ENCODE measurements around the gene SMOC2.

SMOC2 gene, protein sequence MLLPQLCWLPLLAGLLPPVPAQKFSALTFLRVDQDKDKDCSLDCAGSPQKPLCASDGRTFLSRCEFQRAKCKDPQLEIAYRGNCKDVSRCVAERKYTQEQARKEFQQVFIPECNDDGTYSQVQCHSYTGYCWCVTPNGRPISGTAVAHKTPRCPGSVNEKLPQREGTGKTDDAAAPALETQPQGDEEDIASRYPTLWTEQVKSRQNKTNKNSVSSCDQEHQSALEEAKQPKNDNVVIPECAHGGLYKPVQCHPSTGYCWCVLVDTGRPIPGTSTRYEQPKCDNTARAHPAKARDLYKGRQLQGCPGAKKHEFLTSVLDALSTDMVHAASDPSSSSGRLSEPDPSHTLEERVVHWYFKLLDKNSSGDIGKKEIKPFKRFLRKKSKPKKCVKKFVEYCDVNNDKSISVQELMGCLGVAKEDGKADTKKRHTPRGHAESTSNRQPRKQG

DNA sequence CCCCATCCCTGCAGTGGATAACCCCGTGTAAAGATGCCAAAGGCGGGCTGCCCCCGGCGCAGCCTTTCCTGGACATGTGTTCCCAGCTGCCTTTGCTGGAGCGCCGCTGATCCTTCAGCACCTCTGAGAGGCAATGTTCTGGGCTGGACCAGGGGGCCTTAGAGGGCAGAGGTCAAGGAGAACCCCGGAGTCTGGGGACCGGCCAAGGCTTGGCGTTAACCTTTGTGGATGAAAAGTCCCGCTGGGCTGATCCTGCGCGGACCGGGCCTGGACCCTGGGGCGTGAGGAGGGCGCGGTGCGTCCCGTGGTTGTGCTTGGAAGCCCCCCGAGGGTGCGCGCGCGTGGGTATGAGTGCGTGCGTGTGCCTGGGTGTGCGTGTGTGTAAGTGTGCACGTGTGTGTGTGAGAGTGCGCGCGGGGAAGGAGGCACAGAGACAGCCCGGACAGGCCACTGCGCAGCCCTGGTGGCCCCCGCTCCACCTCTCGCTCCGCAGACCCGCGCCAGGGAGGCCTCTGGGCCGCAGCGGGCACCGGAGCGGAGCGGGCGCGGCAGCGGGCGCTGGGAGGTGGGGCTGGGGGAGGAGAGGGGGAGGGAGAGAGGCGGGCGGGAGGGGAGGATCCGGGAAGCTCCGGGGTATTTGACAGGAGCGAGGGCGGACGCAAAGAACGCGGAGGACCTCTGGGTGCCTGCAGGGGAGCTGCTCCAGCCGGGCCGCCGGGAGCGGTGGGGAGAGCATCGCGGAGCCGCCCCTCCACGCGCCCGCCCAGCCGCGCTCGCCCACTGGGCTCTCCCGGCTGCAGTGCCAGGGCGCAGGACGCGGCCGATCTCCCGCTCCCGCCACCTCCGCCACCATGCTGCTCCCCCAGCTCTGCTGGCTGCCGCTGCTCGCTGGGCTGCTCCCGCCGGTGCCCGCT lies at the start of gene SMOC2:
Gene SMOC2 (plus strand): TSS at position 665 of the 914 bp plus-strand sequence. CDS start 187 bp downstream, at position 852.
- no peak for DNase-seq (ENCODE audit: low read depth in 2 of 2)

DNA sequence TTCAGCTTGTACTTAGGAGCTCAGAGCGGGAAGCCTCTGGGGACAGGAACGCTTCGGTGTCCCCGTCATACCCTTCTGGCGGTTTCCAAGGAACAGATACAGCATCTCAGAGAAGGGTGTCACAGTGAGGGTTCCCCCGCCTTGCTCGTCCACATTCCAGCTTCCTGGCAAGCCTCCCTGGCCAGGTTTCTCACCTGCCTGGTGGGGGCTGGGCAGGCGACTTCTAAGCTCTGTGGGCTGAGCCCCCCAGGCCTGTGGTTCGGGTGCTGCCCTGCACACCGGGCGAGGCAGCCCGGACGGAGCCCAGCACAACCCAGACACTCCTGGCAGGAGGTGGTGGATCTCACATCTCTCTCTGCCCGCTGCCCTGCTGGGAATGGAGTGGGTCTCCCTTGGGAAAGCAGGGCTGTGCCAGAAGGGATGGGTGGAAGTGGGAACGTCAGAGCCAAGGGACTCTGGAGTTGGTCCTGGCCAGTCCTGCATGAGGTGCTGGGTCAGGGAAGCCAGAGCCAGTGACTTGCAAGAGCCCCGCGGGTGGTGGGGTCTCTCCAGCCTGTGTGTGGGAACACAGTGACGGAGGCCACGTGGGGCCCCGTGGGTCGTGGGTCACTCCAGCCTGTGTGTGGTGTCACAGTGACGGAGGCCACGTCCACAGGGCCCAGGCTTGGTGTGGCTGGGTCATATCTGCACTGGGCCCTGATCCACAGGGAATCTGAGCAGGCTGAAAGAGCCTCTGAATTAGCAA lies 47.7 kb upstream of the SMOC2 start:
- DNase-seq (ENCODE audit: low read depth in 2 of 2), result no peak

DNA sequence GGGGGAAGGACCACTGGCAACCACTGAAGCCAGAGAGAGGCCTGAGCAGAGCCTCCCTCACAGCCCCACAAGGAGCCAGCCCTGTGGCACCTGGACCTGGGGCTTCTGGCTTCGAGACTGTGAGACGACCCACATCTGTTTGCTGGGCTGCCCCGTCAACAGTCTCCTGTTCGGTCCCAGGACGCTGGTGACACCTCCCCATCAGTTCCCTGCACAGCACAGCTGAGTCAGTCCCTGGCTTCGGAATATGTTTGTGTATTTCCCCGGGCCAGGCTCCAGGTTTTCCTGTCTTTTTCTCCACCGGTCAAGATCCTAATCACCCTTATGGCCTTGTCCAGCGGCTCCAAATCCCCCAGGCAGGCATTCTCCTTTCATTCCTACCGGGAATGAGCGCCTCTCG lies 46.4 kb upstream of the SMOC2 start:
- no peak for DNase-seq (ENCODE audit: low read depth in 2 of 2)

DNA sequence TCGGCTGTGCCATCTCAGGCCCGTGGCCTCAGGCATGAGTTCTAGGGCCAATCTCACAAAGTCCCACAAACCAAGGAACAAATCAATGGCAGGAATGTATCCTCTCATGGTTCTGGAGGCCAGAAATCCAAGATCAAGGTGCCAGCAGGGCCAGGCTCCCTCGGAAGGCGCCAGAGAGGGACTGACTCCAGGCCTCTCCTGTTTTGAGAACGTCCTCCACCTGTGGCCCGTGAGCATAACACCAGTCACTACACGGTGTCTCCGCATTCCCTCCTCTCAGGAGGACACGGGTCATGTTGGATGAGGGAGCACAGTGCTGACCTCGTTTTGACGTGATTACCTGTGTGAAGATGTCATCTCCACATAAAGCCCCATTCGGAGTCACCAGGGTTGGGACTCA lies 45.0 kb upstream of the SMOC2 start:
- DNase-seq (ENCODE audit: low read depth in 2 of 2), result no peak

DNA sequence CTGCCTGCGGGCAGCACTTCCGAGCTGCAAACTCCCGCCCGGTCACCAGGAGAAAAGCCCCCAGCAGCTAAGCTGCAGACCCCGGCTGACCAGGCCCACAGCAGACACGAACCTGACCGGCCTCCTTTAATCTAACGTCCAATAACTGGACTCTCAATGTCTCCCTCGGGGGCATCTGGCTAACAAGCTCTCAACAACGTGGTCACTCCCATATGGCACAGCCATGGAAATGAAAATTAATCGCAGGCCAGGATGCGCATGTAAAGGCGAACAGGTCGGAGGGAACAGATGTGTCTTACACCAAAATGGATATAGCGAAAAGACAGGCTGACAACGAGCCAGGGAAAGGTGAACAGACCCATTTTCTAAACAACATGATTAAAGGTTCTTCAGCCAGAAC lies 44.4 kb upstream of the SMOC2 start:
- no peak for DNase-seq (ENCODE audit: low read depth in 2 of 2)

DNA sequence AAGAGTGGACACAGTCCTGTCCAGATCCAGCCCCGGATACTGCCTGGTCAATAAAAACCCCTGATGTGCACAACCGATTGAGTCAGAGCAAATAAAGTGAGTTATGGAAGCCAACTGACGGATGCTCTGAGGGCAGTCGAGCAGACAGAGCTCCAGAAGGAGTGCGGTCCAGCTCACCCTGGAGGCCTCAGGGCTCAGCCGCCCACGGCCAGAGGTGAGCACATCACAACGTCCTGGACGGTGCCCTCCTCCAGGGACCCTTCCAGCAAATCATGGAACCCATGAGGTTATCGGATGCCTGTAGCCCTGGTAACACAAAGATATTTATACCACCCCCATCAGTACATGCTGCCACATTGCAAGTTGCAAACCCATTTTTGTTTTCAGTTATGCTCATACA lies 44.0 kb upstream of the SMOC2 start:
- DNase-seq (ENCODE audit: low read depth in 2 of 2), result no peak

DNA sequence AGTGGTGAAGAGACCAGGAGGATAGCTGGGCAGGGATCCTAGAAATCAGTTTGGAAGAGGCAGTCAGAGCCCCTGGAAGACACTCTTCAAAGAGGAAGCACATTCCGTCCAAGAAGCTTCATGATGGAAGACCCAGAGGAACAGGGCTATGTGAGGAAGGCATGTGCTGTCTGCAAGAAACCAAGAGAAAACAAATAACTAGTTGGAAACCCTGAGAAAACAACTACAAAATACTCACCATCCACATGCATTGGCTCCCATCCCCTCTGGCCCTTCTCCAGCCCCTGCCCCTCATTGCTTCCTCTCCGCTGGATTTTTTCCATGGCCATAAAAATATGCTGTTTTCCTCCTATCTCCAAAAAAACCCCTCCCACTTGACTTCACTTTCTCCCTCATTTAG lies 40.9 kb upstream of the SMOC2 start:
- no peak for DNase-seq (ENCODE audit: low read depth in 2 of 2)

DNA sequence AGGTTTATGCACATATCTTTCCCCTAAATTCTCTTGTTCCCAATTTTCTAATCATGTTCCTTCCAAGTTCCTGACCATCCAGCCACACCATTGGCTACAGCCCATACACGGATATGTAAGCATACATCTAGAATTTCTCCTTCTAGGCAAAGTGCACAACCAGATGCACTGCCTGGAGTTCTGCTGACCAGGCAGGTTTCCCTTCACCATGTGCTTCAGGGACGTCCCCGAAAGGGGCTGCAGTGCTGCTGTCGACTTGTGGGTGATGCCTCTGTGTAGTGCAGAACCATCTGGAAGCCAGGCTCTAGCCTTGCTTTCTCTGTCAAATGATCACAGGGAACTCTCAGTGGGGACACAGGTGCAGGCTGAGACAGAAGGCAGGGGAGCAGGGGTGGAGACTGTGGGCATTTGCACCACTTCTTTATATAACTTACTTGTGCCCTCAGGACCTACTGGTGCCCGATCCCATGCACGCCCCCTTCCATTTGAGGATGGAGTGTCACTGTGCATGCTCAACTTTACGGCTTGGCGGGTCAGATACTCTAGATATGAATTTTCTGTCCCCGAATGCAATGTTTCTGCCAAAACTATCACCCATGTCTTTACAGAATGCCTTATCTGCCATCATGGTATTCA lies 37.5 kb upstream of the SMOC2 start:
- DNase-seq (ENCODE audit: low read depth in 2 of 2), result no peak

DNA sequence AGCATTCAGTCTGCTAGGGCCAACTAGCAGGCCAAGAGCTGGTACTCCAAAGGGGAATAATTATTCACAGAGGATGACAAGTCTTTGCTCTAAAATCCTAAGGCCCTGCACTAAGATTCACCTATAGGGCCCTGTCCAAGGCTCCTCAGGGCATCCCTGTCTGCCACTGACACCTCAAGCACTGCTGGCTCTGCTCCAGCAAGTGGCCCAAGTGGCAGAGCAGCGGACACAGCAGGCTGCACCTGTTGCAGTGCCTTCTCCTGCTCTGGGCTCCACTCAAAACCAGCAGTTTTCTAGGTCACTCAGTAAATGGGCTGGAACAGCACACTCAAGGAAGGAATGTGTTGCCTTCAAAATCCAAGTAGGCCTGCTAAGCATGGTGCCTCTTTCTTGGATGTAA lies 36.4 kb upstream of the SMOC2 start:
- DNase-seq (ENCODE audit: low read depth in 2 of 2), result no peak

DNA sequence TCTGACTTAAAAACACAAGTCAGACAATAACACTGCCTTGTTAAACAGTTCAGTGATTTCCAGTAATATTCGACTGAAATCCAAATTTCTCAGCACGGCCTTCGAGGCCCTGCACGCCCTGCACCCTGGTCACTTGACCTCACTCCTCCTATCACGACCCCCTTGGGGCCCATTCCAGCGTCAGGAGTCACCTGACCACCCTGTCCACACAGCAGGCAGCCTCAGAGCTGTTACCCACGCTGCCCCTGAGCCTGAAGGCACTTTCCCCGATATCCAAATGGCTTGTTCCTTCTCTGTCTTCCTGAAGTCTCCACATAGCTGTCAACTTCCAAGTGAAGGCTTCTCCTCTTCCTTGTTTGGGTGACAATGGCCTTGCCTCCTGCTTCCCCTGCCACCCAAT lies 33.1 kb upstream of the SMOC2 start:
- no peak for DNase-seq (ENCODE audit: low read depth in 2 of 2)

DNA sequence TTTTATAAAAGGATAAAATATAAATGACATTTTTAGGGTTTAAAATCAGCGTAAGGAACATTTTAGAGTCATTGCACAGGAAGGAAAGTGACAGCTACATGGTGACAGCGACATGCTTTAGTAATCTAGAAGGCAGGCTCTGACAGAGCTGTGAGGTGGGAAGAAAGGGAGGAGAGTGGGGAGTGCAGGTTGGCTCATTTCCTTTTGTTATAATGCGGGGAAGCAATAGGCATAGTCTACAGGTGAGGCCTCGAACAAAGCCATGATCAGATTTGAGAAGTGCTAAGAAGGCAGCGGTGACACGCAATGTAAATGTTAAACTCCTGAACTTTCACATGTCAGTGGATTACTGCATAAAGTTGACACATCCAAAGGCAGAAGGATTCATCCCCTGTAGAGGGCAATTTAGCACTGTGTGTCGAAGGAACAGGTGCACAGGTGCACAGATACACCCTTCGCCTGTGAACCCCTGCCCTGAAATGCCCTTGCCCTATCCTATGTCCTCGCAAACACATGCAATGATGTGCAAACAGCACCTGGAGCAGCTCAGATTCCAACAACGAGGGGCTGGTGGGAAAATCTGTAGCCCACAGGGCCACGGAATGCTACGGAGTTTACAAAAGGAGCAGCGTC lies 32.4 kb upstream of the SMOC2 start:
- no peak for DNase-seq (ENCODE audit: low read depth in 2 of 2)

DNA sequence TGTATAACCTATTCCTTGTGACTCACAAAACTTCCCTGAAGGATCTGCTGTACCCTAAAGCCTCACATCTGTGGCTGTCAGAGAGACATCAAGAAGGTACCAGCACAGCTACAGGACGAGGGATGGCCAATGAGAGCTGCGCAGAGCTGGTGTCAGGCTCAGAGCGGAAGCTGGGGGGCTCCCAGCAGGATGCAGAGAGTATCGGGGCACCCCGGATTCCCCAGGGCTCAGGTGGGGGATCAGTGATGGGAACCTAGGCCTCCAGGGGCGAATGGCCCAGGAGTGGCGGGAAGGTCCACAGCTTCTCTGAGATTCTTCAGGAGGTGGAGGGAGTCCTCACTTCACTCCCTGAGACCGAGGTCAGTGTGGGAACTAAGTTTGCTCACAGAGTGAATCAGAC lies 30.9 kb upstream of the SMOC2 start:
- no peak for DNase-seq (ENCODE audit: low read depth in 2 of 2)

DNA sequence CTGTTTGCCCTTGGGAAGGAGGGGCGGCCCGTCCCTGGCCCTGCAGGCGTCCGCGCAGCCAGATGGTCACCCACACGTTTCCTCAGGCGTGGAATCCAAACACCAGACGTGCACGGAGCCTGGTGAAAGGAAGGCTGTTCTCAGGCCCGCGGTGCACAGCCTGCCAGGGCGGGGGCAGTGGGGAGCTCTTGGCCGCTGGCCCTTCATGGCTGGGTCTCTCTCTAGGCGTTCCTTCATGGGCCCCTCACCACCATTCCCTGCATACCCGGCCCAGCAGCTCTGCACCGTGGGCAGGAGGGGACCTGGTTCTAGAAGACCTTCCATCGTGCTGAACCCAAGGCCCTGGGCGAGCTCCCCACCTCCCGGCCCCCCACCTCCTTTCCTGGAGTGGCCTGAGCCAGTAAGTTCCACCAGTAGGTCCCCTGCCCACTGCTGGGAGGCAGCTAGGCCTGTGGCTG lies 30.4 kb upstream of the SMOC2 start:
- DNase-seq (ENCODE audit: low read depth in 2 of 2), result no peak

DNA sequence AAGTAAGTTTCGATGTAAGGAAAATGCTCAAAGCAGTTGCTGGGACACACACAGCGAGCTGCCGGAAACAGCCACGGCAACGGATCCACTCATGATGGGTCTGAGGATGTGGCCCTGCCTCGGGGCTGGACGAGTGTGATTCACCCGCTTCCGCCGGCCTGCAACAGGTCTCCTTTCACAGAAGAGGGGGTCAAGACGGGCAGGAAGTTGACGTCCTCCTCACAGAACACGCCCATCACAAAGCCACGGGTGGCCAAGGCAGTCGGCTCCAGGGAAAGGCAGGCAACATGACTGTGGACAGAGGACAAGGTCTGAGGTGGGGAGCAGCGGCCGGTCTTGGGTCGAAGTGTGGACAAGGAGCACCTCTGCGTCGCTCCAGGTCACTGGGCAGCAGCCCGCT lies 29.9 kb upstream of the SMOC2 start:
- DNase-seq (ENCODE audit: low read depth in 2 of 2), result no peak

DNA sequence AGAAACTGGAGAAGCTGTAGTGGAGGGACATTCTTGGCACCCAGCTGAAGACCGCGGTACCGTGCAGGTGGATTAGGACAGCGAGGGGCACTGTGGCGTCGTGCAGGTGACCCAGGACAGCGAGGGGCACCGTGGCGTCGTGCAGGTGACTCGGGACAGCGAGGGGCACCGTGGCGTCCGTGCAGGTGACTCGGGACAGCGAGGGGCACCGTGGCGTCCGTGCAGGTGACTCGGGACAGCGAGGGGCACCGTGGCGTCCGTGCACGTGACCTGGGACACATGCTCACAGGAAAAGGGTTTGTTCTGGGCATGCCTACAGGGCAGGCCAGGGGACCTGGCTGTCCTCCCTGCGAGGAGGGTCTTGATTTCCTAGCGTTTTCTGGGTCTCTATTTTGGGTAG lies 29.2 kb upstream of the SMOC2 start:
- no peak for DNase-seq (ENCODE audit: low read depth in 2 of 2)

DNA sequence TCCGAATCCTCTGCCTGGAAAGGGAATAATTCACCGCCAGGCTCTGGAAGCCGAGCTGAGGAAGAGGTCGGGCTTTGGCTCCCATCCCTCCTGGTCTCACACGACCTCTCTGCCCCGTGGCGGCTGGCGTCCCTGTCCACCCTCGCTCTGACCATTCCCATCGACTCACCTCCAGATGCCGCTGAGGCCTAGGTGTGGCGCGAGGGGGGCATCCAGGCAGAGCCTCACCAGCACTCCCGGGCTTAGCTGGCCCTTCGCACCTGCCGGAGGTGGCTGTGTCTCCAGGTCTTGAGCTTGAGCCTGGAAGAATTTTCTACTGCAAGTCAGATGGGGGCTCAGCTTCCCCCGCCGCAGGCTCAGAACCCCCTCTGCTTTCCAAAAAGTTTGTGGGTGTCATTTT lies 28.5 kb upstream of the SMOC2 start:
- no peak for DNase-seq (ENCODE audit: low read depth in 2 of 2)

DNA sequence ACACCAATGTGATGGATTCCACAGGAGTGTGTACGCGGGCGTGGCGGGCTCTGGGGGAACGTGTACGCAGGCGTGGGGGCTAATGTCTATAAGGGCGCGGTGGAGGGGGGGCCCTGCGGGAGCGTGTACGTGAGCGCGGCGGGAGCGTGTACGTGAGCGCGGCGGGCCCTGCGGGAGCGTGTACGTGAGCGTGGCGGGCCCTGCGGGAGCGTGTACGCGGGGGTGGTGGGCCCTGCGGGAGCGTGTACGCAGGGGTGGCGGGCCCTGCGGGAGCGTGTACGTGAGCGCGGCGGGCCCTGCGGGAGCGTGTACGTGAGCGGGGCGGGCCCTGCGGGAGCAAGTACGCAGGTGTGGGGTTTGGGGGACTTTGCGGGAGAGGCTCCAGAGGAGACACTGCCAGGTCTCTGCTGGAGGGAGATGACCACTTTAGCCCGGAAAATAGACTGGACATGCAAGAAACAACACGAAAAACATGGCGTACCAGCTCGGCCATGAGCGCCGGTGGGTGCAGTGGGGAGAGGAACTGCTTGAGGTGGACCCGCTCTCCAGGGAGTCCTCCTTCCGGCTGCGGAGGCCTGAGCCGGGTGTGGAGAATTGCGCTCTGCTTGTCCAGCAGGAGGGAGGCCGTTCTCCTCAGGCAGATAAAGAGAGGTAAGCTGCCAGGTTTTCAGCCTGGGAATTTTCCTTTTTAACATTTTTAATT lies 27.8 kb upstream of the SMOC2 start:
- DNase-seq (ENCODE audit: low read depth in 2 of 2), result no peak

DNA sequence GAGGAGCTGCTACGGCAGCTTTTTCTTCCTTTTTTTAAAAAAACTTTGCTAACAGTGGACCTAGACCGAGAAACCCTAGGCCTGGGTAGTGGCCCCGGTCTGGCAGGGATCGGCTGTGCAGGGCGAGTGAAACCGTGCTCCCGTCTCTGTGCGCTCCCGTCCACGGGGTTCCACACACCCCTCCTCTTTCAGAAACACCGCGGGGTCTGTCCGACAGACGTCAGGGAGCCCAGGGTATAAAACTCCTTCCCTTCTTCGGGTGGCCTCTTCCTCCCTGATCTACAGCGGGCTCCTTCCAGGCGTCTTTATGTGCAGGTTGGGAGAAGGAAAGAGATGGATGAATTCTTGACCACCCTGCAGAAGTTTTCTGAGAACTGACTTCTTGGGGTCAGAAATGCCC lies 27.1 kb upstream of the SMOC2 start:
- DNase-seq (ENCODE audit: low read depth in 2 of 2), result no peak

DNA sequence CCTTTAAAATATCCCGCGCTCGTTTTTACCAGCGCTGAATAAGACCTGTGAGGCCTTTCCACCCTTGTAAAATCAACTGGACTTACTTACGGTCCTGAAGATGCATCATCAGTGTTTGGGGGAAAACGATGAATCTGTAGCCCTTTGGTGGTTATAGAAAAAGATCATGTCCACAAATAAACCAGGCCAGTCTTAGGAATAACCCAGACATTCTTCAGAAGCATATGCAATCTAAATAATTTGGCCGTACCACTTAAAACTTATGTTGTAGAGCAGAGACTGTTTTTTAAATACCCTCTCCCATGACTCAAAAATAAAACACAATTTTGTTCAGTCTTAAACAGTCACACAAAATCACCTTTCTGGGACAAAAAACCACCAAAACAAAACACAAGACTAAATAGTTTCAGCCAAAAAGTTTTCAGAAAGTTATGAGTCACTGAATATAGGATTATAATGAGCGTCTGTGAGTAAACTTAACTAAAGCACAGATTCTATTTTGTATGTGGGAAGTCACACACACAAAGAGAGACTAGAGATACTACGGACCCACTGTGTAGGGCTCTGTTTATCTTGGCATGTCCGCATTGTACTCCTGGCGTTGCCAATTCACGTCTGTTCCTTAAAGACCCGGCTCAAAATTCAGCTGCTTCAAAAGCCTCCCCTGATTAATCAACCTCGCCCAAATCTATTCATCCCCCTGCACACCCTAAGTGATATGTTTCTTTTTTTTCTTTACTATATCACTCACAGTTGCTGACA lies 26.5 kb upstream of the SMOC2 start:
- DNase-seq (ENCODE audit: low read depth in 2 of 2), result no peak

Measured in stimulated activated CD4-positive, alpha-beta T cell treated with anti-CD3 and anti-CD28 coated beads, Interleukin-1b, Interleukin-23, amount 100 ng/mL, for 1 hour (primary cell).